Measurements from ENCODE around the gene SCN5A.
"Not testable (repeated sequence)": the region's sequence is repeated elsewhere in the genome, so short reads cannot be mapped to it uniquely, and the experiment has no call there.

The SCN5A gene

DNA sequence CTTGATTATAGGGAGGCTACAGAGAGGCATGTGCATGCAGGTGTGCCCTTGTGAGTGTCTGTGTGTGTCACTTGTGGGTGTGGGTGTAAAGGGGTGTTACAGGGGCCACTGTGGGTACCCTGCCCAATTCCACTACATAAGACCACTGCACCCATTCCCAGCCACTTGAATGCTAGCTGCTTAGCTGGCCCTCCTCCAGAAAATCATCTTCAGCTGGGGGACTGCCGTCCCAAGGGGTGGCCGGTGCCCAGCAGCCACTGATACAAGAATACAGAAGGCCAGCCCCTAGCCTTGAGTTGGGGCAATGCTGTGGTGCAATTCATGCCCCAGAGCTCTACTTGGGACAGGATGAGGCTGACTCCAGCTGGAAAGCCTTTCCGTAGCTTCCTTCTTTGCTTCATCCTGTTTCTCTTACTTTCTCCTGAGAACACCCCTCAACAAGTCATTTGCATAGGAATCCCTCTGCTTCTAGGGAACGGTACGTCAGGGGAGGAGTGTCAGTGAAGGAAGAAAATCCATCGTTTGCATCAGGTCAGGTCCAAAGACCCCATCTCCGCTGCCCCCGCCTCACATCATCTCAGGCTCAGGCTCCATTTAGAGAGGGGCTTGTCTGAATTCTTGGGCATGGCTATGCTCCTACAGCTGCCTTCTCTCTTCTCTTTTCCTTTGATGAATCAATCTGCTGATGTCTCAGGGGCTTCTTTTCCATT lies 72.0 kb downstream of the SCN5A start:
- DNase-seq = no peak

DNA sequence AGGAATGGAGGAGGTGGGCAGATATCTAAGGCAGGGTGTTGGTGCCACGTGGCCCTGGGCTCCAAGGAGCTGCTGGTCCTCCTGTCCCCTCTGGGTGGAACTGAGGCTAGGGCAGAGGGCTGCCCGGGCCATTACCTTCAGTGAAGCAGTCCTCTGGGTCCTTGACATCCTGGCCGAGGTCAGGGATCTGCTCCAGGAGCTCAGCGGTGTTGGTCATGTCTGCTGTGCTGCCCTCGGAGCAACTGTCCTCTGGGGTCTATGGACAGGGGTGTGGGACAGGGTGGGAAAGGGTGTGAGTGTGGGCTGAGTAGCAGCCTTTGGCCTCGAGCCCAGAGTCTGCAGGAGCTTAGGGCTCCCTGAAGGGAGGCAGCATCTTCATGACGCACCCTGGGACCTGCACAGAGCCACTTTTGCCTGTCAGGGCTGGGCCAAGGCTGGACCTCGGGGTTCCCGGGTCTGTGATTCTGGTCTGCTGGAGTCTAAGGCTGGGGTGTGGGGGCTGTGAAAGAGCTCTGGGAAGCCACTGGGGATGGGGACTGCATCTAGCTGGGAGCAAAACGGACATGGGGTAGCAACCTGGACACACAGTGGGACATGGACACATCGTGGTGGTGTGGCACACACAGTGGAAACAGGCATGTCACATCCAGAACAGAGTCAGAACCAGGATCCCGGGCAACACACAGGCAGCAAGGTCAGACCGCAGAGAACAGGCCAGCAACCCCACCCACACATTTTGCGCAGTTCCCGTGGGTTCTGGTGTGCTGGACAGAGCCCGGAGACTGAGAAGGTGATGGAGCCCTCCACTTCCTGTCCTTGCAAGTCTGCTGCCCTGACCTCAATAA lies 72.7 kb downstream of the SCN5A start:
- peak; percentile 1 for DNase-seq

DNA sequence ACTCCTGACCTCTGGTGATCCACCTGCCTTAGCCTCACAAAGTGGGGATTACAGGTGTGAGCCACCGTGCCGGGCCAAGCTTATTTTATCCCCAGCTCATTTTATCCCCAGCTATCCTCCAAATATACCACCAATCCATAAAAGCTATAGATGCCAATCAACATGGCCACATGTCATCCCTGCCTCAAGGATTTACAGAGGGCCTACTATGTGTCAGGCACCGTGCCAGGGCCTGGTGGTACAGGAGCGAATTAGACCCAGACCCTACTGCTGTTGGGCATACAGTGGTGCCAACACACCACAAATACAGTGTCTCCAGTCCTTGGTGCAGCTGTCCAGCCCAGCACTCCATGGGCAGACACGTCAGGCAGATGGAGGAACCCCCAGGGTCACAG lies 73.4 kb downstream of the SCN5A start:
- DNase-seq = peak; percentile 0

DNA sequence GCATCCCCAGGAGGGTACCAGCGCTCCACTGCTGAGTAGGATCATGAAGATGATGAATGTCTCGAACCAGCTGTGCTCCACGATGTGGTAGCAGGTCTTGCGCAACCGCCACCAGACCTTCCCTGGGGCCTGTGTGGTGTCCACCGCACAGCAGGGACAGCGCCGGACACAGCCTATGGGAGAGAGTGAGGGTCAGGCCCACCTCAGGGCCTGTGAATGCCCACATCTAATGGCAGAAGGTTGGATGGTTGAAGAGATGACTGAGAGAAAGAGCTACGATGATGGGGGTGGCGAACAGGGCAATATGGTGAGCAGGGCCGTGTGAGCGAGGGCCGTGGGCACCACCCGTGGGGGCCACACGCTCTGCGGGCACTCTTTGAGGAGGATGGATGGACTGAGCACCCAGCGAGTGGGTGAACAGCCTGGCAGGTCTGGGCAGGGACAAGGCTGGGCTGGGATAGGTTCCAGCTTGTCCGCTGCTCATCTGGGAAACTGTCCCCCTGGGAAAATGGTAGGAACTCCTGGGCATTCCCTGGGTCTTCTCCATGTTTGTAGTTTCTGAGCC lies 74.1 kb downstream of the SCN5A start:
- peak; percentile 1 for DNase-seq

DNA sequence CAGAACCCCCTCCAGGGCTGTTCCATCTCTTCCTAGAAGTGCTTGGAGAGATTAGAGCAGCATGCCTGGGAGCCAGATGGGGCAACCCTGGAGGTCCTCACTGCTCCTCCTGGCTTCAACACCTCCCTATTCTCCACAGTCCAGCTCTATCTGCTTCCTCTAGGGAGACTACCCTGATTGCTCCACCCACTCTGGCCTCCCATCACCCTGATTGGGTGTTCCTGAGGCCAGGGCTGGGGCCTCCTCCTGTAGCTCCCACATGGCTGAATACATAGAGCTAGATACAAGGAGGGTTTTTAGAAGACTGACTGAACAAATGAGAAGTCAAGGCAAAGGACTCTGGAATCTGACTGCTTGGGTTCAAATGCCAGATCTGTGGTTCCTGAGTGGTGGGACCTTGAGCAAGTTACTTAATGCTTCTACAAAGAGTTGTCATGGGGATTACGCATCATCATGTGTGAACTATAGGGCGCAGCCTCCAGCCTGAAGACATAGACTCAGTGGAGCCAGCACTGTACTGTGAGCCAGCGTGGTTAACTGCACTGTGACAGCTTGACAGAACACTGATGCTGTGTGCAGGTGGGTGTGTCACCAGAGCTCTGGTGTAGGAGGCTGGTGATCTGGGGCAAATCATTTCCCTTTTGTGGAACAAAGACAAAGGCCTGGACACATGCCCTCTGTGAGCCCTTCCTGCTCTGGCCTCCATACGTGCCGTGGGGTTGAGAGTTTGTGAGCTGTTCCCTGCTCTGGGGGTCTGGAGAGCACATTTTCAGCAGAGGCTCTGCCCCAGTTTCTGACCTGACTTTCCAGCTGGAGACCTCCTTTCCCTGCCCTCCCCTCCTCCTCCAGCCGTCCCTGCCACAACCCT lies 74.8 kb downstream of the SCN5A start:
- DNase-seq = peak; percentile 1

DNA sequence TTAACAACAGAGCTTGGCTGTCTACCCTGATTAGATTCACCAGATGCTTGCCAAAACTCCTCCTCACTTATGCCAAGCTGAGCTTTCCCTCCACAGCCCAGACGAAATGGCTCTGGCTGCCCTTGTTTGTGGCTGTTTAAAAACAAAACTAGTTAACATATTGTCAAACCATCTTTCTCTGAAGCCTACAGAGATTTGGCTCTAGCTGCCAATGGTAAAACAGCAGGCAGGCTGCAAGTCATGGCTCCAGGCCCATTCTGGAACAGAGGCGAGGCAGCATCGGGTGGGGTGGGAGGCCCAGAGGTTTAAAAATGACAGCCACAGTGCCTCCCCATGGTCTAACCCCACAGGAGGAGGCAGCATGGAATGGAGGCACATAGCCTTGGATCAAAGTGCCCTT lies 75.9 kb downstream of the SCN5A start:
- no peak for DNase-seq

DNA sequence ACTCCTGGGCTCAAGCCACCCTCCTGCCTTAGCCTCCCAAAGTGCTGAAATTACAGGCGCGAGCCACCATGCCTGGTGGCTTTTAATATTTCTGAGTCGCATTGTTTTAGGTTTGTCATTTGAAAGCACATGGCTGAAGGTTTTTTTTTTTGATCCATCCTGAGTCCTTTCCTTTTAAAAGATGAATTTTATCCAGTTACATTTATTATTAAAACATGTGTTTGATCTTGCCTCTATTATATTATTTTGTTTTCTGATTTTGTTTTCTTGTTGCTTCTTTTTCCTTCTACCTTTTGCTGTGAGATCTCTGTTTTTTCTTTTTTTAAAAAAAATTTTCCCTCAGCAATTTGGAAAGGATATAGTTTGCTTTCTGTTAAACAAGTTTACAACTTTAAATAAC lies 76.4 kb downstream of the SCN5A start:
- DNase-seq = no peak

DNA sequence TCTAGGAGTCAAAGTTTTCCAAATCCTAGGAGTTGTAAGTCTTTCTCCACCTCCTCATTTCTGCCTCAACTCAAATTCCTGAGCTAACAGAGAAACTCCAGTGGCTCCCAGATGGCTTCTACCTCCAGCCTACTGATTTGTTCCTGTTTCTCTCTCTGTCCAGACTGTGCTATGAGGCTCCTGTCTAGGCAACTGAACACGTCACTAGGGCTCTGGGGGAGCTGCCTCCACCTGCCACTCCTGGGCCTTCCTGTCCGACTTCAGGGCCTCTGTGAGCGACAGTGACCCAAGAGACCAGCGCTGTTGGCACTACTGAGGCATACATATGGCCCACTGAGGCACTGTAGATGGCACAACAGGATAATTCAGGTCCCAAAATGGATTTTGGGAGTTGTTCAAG lies 82.0 kb downstream of the SCN5A start:
- DNase-seq = no peak

DNA sequence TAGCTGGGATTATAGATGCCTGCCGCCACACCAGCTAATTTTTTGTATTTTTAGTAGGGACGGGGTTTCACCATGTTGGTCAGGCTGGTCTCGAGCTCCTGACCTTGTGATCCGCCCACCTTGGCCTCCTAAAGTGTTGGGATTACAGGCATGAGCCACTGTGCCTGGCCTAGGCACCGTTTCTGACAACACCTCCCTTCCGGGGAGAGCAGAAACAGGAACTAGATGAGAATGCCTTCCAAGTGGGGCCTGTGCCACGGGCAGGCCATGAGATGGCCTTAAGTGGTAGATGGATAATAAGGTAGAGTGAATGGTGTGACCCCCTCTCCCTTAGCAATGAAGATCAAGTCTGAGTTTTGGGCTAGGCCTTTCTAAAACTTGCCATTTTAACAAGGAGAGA lies 82.7 kb downstream of the SCN5A start:
- DNase-seq = not testable (repeated sequence)

DNA sequence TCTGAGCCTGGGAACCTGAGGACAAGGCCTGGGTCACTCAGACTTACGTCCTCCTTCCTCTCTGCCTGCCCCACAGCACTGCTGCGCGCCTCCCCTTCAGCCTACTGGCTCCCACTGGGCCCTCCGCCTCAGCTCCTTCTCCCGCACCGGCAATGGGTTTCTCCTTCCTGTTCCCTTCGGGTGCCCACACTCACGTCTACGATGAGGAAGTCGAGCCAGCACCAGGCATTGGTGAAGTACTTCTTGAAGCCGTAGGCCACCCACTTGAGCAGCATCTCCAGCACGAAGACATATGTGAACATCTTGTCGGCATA lies 83.3 kb downstream of the SCN5A start:
- DNase-seq = no peak

DNA sequence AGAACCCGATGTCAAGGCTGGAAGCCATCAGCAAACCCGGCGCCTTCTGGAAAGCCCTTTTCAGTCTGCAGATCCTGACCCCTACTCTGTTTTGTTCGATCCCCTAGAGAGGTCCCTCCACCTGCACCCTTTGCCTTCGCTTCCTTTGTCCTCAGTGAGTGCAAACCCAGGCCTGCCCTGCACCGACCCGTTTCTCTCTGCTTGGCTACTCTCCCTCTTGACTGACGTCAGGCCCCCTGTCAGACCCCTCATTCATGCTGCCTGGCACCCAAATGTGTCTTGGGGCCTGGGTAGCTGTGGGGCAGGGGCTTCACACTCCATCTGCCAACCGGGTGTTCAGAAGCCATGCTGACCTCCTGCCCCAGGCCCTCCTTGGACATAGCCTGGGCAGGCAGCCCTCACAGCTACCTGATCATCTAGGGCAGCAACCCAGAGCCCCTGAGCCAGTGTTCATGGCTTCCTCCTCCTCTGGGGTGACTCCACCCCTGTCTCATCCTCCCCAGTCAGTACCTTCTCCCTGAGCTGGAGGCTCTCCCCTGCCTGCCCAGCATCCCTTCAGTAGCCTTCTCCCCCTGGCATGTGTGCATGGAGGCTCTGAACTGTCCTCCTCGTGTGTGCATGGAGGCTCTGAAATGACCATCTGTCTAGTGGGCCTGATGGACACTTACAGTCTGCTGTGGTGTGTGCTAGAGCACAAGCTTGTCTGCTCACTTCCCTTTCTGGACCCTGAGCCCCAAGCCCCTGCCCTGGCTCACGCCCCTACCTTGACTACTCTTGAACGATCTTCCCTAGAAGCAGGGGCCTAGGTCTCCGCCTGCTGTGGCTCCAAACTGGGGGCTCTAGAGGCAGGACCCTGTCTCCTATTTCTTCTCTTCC lies 83.9 kb downstream of the SCN5A start:
- no peak for DNase-seq

DNA sequence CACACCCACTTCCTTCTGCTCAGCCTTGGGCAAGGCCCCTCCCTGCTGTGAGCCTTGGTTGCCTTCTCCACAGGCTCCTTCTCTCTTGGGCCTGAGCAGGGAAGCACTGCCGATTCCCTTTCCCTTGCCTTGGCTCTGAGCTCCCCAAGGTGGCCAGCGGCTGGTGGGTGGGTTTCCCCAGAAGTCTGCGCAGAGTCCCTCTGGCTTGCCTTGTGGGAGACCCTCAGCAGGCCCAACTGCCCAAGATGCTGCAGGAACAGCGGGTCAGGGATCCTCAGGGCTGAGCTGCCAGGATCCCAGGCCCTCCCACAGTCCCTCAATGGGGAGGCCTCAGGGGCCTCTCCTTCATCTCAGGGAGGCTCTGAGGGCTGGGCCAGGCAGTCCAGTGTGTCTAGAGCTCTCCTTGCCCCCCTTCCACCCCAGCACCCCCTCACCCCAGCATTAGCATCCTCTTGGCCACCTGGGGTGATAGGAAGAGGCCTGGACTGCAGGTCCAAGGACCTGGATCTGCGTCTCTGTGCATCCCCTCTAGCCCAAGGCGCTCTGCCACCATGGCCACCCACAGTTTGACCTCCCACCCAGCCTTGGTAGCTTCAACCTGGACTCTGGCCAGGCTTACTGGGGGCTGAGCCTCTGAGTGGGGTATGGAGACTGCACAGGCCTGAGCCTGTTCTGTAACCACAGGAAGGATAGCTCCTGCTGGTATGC lies 84.7 kb downstream of the SCN5A start:
- no peak for DNase-seq

DNA sequence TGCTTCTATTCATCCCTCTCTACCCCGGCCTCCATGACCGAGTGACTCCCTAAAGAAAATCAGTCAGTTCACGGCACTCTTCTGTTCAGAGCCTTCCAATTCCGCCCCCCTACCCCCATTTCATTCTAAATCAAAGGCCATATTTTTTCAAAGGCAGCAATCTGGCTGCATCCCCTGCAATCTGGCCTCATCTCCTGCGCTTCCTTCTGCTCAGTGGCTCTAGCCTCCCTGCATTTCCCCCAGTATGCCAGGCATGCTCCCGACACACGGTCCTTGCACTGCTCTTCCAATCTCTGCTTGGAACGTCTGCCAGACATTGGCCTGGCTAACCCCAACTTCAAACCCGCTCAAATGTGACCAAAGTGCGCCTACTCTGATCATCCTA lies 85.6 kb downstream of the SCN5A start:
- no peak for DNase-seq

DNA sequence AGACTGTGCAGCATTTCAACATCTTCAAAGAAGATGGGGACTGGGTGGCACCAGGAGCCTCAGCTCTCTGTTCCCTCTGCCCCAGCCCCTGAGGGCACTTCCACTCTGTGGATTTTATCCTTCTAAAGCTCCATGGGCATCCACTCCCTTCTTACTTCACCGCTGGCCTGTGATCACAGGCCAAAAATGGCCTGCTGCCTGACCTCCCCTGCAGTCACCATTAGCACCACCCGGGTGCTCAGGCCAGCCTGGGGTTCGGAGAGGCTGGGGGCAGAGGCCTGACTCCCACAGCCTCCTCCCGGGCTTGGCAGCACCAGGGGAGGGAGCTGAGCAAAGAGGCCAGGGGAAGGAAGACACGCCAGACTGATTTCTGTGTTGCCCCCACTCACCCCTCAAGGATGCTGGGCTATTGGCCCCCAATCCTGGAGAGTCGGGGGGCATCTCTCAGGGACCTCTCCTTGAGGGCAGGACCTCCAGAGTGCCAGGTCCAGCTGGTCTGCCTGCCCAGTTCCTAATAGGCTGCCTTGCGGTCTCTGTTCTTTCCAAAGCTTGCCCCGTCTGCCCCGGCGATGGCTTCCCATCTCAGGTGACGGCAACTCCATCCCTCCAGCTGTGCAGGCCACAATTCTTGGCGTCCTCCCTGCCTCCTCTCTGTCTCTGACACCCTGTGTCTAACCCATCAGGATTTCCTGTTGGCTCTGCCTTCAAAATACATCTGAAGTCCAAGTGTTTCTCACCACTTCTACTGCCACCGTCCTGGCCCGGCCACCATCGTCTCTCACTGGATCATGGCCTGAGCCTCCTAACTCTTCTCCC lies 86.2 kb downstream of the SCN5A start:
- DNase-seq = no peak

DNA sequence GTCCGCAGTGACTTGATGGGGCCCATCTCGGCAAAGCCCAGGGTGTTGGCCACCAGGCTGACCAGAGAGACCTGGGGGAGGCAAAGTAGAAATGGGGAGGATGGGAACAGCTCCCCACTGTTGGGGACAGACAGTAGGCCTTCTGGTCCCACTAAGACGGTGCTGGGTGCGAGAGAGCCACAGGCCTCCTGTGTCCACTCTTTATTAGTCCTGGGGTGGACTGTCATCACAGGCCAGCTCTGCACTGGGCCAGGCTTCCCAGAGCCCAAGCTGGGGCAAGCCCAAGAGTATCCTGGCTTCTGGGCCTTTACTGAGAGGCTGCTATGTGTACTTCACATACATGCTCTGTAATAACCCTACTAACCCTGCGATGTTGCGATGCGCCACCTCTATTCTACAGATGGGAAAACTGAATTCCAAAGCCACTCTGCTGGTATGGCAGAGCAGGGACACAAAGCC lies 87.0 kb downstream of the SCN5A start:
- no peak for DNase-seq

DNA sequence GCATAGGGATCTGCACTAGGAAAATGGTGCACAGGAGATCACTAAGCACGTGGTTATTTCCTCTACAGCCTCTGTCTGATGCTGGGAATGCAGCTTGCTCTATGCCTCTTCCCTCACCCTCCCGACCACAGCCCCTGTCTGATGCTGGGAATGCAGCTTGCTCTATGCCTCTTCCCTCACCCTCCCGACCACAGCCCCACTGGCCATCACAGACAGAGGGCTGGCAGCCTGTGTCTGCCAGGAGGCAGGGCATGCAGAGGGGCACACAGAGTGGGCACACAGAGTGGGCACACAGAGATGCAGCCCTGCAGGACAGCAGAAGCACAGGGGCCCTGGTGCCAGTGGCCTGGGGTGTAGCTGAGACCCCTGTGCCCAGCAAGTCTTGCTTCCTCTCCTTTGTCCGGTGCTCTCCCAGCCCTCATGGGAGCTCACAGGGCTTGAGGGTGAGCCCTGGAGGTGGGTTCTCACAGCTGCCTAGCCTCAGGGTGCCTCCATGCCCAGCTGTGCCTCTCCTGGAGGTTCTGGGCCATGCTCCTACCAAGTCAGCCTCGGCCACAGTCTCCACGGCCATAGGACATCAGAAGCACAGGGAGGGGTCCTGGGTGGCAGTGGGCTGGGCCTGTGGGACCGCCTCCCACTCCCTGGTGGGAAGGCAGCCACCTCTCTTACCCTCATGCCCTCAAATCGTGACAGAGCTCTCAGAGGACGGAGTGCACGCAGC lies 87.6 kb downstream of the SCN5A start:
- no peak for DNase-seq

DNA sequence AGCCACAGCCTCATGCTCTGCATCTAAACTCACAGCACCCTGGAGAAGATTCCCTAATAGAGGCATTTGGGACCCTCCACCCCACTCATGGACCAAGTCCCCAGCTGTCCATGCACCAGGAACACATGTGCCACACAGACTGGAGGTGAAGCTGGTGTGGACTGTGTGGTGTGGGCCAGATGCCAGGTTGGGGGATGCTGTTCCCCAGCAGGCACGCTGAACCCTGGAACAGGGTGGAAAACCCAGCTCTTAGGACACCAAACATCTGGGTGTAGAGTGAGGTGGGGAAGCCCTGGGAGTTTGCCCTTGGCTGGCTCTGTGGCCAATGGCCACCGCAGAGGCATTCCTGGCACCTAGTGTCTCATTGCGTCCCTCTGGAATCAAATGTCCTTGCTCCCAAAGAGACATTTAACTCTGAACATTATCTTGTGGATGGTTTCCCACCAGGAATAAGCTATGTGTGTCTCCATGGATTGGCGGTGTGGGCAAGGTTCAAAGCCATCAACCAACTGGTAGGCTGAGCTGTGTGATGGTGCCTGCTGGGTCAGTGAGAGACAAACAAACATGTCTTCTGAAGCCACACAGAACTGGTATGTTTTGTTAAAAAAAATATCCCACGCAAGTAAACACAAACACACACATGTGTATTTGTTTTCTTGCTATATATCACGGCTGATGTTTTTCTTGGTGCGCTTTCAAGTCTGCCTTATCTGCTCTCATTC lies 88.3 kb downstream of the SCN5A start:
- no peak for DNase-seq

DNA sequence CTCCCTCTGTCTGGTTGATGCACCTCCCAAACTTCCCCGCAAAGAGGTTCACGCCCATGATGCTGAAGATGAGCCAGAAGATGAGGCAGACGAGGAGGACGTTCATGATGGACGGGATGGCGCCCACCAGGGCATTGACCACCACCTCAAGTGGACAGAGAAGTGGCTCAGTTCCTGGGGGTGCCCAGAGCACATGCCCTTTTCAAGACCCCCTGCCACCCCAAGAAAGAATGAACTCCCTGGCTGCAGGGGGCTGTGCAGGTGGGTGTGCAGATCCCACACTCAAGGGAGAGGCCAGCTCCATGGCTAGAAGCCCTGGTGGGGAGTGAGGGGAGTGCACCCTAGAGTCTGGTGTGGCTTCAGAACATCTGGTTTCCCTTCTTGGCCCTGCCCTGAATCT lies 89.2 kb downstream of the SCN5A start:
- DNase-seq = no peak

DNA sequence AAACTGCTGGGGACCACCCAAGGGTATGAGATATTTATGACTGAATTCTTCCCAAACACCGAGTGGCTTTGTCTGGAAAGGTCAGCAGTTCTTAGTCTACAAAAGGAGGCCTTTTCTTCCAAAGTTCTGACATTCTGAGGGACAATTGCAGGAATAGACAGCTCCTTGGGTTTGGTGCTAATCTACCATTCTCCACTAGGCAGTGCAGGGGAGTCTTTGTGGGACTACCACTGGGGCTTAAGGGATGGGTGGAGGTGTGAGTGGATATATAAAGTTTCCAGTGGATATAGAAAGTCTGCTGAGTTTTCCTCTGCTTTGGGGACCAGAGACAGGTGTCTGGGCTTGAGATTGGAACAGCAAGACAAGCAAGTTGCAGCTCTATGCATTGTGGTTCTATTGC lies 90.6 kb downstream of the SCN5A start:
- no peak for DNase-seq
